Measurements from ENCODE around the gene MS4A4E. TPM values are rescaled to one million over a fixed set of nuclear protein-coding genes. Genes with fewer than 3 reads are reported as not detected.

MS4A4E gene
- total RNA-seq, 4 donors from 2014 or later, result 2.2 to 7.1 (median 4.4) TPM

- no peak for TF ChIP-seq CTCF (IDR thresholded peaks at IDR 0.05)
- ATAC-seq (ENCODE audit: low FRiP score) (no peak), DNase-seq (ENCODE audit: low spot score) (no peak)
Observed at GRCh38 chr11:60252213-60253108, 9.5 kb upstream of the MS4A4E start.

- TF ChIP-seq CTCF (IDR thresholded peaks at IDR 0.05), result no peak
- DNase-seq (ENCODE audit: low spot score), result no peak
- no peak for ATAC-seq (ENCODE audit: low FRiP score)
Observed at GRCh38 chr11:60251485-60252212, 8.7 kb upstream of the MS4A4E start.

GRCh38 chr11:60241786-60242185 lies 1.2 kb downstream of the MS4A4E start:
- ATAC-seq (ENCODE audit: low FRiP score) (no peak), DNase-seq (ENCODE audit: low spot score) (no peak)
- no peak for TF ChIP-seq CTCF (IDR thresholded peaks at IDR 0.05)

GRCh38 chr11:60240662-60241061 lies 2.3 kb downstream of the MS4A4E start:
- no peak for TF ChIP-seq CTCF (IDR thresholded peaks at IDR 0.05)
- no peak for ATAC-seq (ENCODE audit: low FRiP score)

GRCh38 chr11:60235321-60235720 lies 7.6 kb downstream of the MS4A4E start:
- ATAC-seq (ENCODE audit: low FRiP score) (no peak), DNase-seq (ENCODE audit: low spot score) (no peak)
- no peak for TF ChIP-seq CTCF (IDR thresholded peaks at IDR 0.05)

More at GRCh38 chr11:60240662-60241061, 2.3 kb downstream of the MS4A4E start:
- DNase-seq (ENCODE audit: low spot score), result no peak

- DNase-seq (ENCODE audit: low spot score), result no peak
- no peak for ATAC-seq (ENCODE audit: low FRiP score)
- no peak for TF ChIP-seq CTCF (IDR thresholded peaks at IDR 0.05)
Observed at GRCh38 chr11:60230681-60231080, 12.3 kb downstream of the MS4A4E start.
